Stimulated activated CD8-positive, alpha-beta memory T cell treated with anti-CD3 and anti-CD28 coated beads, Interleukin-4, amount 100 ng/mL, for 1 hour (primary cell): Measurements from ENCODE around the gene CBL.

Experiments used
- DNase-seq, 2 donors: peaks; one replicate each; pipeline ENCODE4 v3.0.0-alpha.2; 2020; ENCODE audit warnings: low read depth in 2 of 2, low spot score in 1 of 2

The CBL gene

GRCh38 chr11:119309411-119309810 is 103.3 kb downstream of the CBL start:
- no peak for DNase-seq

GRCh38 chr11:119309953-119310681 is 104.0 kb downstream of the CBL start:
- no peak for DNase-seq

GRCh38 chr11:119310682-119311052 is 104.5 kb downstream of the CBL start:
- no peak for DNase-seq

GRCh38 chr11:119314726-119315125 is 108.6 kb downstream of the CBL start:
- no peak for DNase-seq

- no peak for DNase-seq
Observed at GRCh38 chr11:119315131-119316015, 109.2 kb downstream of the CBL start.

- DNase-seq: no peak
Observed at GRCh38 chr11:119316016-119316728, 110.0 kb downstream of the CBL start.

GRCh38 chr11:119316729-119317591 is 110.8 kb downstream of the CBL start, which contains the start of gene MCAM:
TSS of gene MCAM (minus strand) at chr11:119317130. CDS start at chr11:119317101, 29 bp downstream.
- no peak for DNase-seq

- no peak for DNase-seq
Observed at GRCh38 chr11:119317592-119318239, 111.6 kb downstream of the CBL start.

- DNase-seq: no peak
Observed at GRCh38 chr11:119318240-119319135, 112.3 kb downstream of the CBL start.

GRCh38 chr11:119319136-119319699 is 113.1 kb downstream of the CBL start:
- no peak for DNase-seq

- DNase-seq: no peak
Observed at GRCh38 chr11:119319700-119320239, 113.6 kb downstream of the CBL start.

- DNase-seq: no peak
Observed at GRCh38 chr11:119320240-119320775, 114.2 kb downstream of the CBL start.

- no peak for DNase-seq
Observed at GRCh38 chr11:119320776-119321524, 114.8 kb downstream of the CBL start.

- no peak for DNase-seq
Observed at GRCh38 chr11:119322360-119322739, 116.2 kb downstream of the CBL start.

GRCh38 chr11:119322921-119323531 is 116.9 kb downstream of the CBL start:
- DNase-seq: no peak

GRCh38 chr11:119323532-119324033 is 117.4 kb downstream of the CBL start:
- DNase-seq: peak; percentile 69

- DNase-seq: no peak
Observed at GRCh38 chr11:119324189-119324588, 118.0 kb downstream of the CBL start.
